NCI-H2029 (cell line): ENCODE data around the gene MAGED4B.
"Not testable (repeated sequence)": the region's sequence is repeated elsewhere in the genome, so short reads cannot be mapped to it uniquely, and the experiment has no call there.

ENCODE experiments used
- DNase-seq: peaks from one replicate; lab custom pipeline; 2025; lab: John Stamatoyannopoulos, UW

The MAGED4B gene, protein sequence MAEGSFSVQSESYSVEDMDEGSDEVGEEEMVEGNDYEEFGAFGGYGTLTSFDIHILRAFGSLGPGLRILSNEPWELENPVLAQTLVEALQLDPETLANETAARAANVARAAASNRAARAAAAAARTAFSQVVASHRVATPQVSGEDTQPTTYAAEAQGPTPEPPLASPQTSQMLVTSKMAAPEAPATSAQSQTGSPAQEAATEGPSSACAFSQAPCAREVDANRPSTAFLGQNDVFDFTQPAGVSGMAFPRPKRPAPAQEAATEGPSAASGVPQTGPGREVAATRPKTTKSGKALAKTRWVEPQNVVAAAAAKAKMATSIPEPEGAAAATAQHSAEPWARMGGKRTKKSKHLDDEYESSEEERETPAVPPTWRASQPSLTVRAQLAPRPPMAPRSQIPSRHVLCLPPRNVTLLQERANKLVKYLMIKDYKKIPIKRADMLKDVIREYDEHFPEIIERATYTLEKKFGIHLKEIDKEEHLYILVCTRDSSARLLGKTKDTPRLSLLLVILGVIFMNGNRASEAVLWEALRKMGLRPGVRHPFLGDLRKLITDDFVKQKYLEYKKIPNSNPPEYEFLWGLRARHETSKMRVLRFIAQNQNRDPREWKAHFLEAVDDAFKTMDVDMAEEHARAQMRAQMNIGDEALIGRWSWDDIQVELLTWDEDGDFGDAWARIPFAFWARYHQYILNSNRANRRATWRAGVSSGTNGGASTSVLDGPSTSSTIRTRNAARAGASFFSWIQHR

GRCh38 chrX:52068666-52069640, at the start of gene MAGED4B:
Gene MAGED4B (minus strand): TSS chrX:52069183. CDS start chrX:52068172, 1,011 bp downstream.
- not testable (repeated sequence) for DNase-seq

- no peak for DNase-seq
Measured at GRCh38 chrX:52118262-52118661, 49.3 kb upstream of the MAGED4B start.

GRCh38 chrX:52082578-52082977, 13.6 kb upstream of the MAGED4B start:
- DNase-seq = no peak

GRCh38 chrX:52078131-52078530, 9.1 kb upstream of the MAGED4B start:
- no peak for DNase-seq

DNA sequence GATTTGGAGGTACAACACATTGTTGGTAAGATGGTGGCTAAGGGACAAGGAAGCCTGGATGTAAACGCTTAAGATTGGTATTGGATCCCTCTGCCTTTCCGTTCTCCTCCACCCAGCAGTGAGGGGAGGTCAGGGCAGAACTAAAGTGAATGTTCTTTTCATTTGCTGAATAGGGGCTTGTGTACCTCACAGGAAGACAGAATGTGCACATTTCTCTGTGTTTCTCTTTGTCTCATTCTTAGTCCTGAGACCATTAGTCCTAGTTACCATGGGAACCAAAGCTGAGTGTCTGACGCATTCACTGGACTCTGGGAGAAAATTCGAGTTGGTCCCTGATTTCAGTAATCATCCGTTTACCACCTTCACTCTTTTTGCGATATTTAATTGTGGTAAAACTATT, 26.7 kb downstream of the MAGED4B start:
- DNase-seq = not testable (repeated sequence)

DNA sequence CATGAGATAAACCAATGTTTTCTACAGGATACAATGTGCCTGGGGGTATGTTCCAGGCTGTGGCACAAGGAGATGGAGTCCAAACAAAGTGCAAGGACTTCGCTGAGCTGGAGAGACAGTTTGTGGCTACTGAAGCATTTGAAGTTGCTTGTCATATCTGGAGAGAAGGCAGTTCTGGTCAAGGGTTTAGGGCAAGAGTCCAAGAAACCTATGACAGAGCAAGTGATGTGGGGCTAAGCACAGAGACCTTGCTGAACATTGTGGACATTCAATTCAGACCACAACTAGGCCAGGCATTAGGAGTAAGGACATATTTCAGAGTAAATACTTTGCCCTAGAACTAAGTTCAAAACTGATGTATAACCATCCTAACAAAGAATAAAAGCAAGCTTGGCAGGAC, 34.8 kb downstream of the MAGED4B start:
- DNase-seq = no peak

GRCh38 chrX:52031371-52031770, 37.6 kb downstream of the MAGED4B start:
- no peak for DNase-seq

DNA sequence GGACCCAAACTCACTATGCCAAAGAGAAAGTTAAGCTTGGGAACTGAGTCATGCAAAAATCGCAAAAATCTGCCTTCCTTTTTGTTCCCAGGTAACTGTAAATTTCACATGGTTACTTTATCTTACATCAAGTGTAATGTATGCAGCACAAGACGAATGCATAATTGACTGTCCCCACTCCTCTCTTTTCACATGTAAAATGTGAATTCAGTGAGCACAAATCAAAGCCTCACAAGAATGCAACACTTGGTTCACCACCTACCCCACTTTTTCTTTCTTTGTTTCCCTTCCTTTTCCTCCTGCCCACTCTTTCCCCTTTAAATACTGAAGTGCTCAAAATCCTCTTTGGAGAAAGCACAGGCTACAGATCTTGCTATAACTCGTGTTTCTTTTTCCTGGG, 53.2 kb downstream of the MAGED4B start:
- no peak for DNase-seq
